Gastrocnemius medialis (tissue), 4 donors: ENCODE data around the gene TOB1. TPM values are rescaled to one million over a fixed set of nuclear protein-coding genes. Genes with fewer than 3 reads are reported as not detected.
"Not testable (repeated sequence)": the region's sequence is repeated elsewhere in the genome, so short reads cannot be mapped to it uniquely, and the experiment has no call there.

Source experiments
- ATAC-seq, 2 donors: fragments of 150-250 bp; one replicate each; pipeline ENCODE4 v1.9.1; 2016
- DNase-seq, 2 donors: peaks; one replicate each; pipeline ENCODE4 v3.0.0-alpha.2; 2019
- H3K27ac ChIP-seq, 4 donors: fragments of 200-600 bp; sonication (generic); 1 replicate in 1 of 4; 2 replicates in 3 of 4; pipeline ENCODE4 v1.5.1; 2016 to 2018; ENCODE audit warnings: mild to moderate bottlenecking in 2 of 4, moderate library complexity in 1 of 4
- H3K27me3 ChIP-seq, 3 donors: fragments of 200-600 bp; sonication (generic) in 2 of 3; 1 replicate in 1 of 3; 2 replicates in 2 of 3; pipeline versions ENCODE4 v1.5.1 to v1.6.0; 2016 to 2019; ENCODE audit warnings: mild to moderate bottlenecking in 1 of 3, moderate library complexity in 1 of 3
- H3K36me3 ChIP-seq, 2 donors: fragments of 200-600 bp; sonication (generic) in 1 of 2; one replicate each; pipeline ENCODE4 v1.5.1; 2017 to 2018
- H3K4me1 ChIP-seq, 2 donors: fragments of 200-600 bp; sonication (generic) in 1 of 2; one replicate each; pipeline ENCODE4 v1.5.1; 2016 to 2017; ENCODE audit warnings: mild to moderate bottlenecking in 2 of 2
- H3K4me3 ChIP-seq, 4 donors: fragments of 200-600 bp; sonication (generic) in 3 of 4; 1 replicate in 1 of 4; 2 replicates in 3 of 4; pipeline ENCODE4 v1.5.1; 2016 to 2019; ENCODE audit warnings: mild to moderate bottlenecking in 2 of 4
- H3K9me3 ChIP-seq, 3 donors: fragments of 200-600 bp; sonication (generic) in 2 of 3; 1 replicate in 1 of 3; 2 replicates in 2 of 3; pipeline ENCODE4 v1.5.1; 2016 to 2019
- CTCF ChIP-seq, 5 experiments: fragments of 450-650 bp in 3 of 5; fragments of 200-600 bp in 2 of 5; sonication (generic) in 2 of 5; IDR thresholded peaks in 4 of 5; conservative IDR thresholded peaks in 1 of 5; 1 replicate in 4 of 5; 2 replicates in 1 of 5; pipeline ENCODE4 v1.5.1; 2016 to 2019; ENCODE audit warnings: antibody characterized with exemption in 5 of 5, mild to moderate bottlenecking in 3 of 5, moderate library complexity in 3 of 5
- POLR2A ChIP-seq, 2 donors: fragments of 450-650 bp; IDR thresholded peaks; one replicate each; pipeline ENCODE4 v1.6.1; 2017; ENCODE audit warnings: antibody characterized with exemption in 2 of 2, mild to moderate bottlenecking in 2 of 2, moderate library complexity in 2 of 2
- in situ Hi-C, 4 donors: fragments of 200-750 bp; cut with MboI; loops; one replicate each; pipeline versions ENCODE4 v1.15.0 to v1.8.0; 2017; ENCODE audit warnings: low sequenced_read_pairs in 4 of 4
- intact Hi-C: fragments of 100-400 bp; cut with DNase I; formaldehyde crosslinking; loops from one replicate; pipeline ENCODE4 v1.15.1; 2023; ENCODE audit warnings: low total_unique reads
- total RNA-seq, 4 donors: library from RNA; depleted of rRNA; stranded (reverse); fragments of >200 nt; gene quantifications; one replicate each; pipeline versions ENCODE4 v1.1.0 to v1.2.3, GENCODE V29; 2016

TOB1 gene
- total RNA-seq, 4 donors from 2014 or later = 13.6 to 53.5 (median 28.2) TPM

GRCh38 chr17:50877838-50878237, 11.7 kb upstream of the TOB1 start:
- intact Hi-C loops = no loop called here
- no peak for ATAC-seq
- in situ Hi-C loops = no loop called here

GRCh38 chr17:50877042-50877441, 10.9 kb upstream of the TOB1 start:
- intact Hi-C loops, H3K27me3 ChIP-seq, DNase-seq, H3K9me3 ChIP-seq, H3K4me3 ChIP-seq, H3K27ac ChIP-seq, ATAC-seq, in situ Hi-C loops, H3K36me3 ChIP-seq: not testable (repeated sequence)
- peaks cover 12 to 16% of the 10 kb centered on the region in 2 donors for H3K4me1 ChIP-seq

More at GRCh38 chr17:50877838-50878237, 11.7 kb upstream of the TOB1 start:
- Histone ChIP-seq H3K4me3 (no peak overlapping the region), H3K9me3 (no peaks in the 10 kb centered on the region), H3K36me3 (no peaks in the 10 kb centered on the region), H3K27ac (no peak overlapping the region), H3K4me1 (peaks cover 4 to 8% of the 10 kb centered on the region in 2 donors), H3K27me3 (no peaks in the 10 kb centered on the region)
- TF ChIP-seq POLR2A (IDR thresholded peaks at IDR 0.05) = no peak
- no peak for TF ChIP-seq CTCF (IDR thresholded peaks at IDR 0.05 in 4 of 5, conservative IDR thresholded peaks at IDR 0.05 in 1 of 5)
- DNase-seq = no peak

GRCh38 chr17:50875074-50875473, 8.9 kb upstream of the TOB1 start:
- H3K9me3 ChIP-seq = no peaks in the 10 kb centered on the region
- intact Hi-C loops = loop anchor here (2.0 kb wide), 1 partner anchor 30 kb away; no protein-coding TSS in a partner anchor

DNA sequence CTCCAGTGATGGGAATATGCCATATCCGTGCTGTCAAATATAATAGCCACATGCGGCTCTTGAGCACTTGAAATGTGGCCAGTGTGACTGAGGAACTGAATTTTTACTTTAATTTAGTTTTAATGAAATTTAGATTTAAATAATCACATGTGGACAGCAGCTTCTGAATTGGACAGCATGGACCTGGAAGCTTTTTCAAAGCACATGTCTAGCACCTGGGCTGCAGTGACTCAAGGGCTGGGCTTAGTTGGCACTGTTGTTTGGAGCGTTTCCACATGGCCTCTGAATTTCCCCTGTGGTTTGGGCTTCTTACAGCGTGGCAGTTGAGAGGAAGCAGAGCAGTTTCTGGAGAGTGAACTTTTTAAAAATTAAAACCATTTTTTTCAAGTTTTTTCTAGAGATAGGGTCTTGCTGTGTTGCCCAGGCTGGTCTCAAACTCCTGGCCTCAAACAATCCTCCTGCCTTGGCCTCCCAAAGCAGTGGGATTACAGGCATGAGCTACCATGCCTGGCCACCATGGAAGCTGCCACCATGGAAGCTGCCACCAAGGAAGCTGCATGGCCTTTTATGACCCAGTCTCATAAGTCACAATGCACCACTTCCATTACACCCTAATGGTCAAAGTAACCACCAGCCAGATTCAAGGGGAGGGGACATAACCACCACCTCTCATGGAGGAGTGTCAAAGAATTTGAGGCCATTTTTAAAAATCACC, 6.7 kb upstream of the TOB1 start:
- Histone ChIP-seq H3K27me3 (no peaks in the 10 kb centered on the region), H3K4me3 (no peak overlapping the region), H3K36me3 (no peaks in the 10 kb centered on the region), H3K27ac (peak overlapping the region; percentile 56 to 80 (median 78)), H3K4me1 (peaks cover 30 to 32% of the 10 kb centered on the region in 2 donors), H3K9me3 (no peaks in the 10 kb centered on the region)
- DNase-seq (peak; percentile 62 to 80), ATAC-seq (peak; percentile 92 to 94)
- in situ Hi-C loops (loop anchor here in 2 of 4 donors (25.0 kb wide), 1 partner anchor 289 kb away; the partner anchor contains the start of genes NME1 (in 2 of the 2) and NME2 (in 2 of the 2)), intact Hi-C loops (no loop called here)
- TF ChIP-seq POLR2A (IDR thresholded peaks at IDR 0.05) (no peak), CTCF (IDR thresholded peaks at IDR 0.05 in 4 of 5, conservative IDR thresholded peaks at IDR 0.05 in 1 of 5) (no peak)

More at GRCh38 chr17:50875074-50875473, 8.9 kb upstream of the TOB1 start:
- DNase-seq (no peak), ATAC-seq (no peak)
- Histone ChIP-seq H3K27ac (no peak overlapping the region), H3K36me3 (no peaks in the 10 kb centered on the region), H3K4me3 (no peak overlapping the region), H3K27me3 (no peaks in the 10 kb centered on the region), H3K4me1 (peaks cover 19 to 20% of the 10 kb centered on the region in 2 donors)
- TF ChIP-seq CTCF (IDR thresholded peaks at IDR 0.05 in 4 of 5, conservative IDR thresholded peaks at IDR 0.05 in 1 of 5) (no peak), POLR2A (IDR thresholded peaks at IDR 0.05) (no peak)
- in situ Hi-C loops = no loop called here

- DNase-seq (no peak), ATAC-seq (no peak)
- intact Hi-C loops = no loop called here
- peak overlapping the region; percentile 56 to 80 (median 78) for H3K27ac ChIP-seq
- TF ChIP-seq POLR2A (IDR thresholded peaks at IDR 0.05) (no peak), CTCF (IDR thresholded peaks at IDR 0.05 in 4 of 5, conservative IDR thresholded peaks at IDR 0.05 in 1 of 5) (no peak)
- no peaks in the 10 kb centered on the region for H3K9me3 ChIP-seq
- no peaks in the 10 kb centered on the region for H3K36me3 ChIP-seq
- H3K4me3 ChIP-seq = no peak overlapping the region
- in situ Hi-C loops = loop anchor here in 2 of 4 donors (25.0 kb wide), 1 partner anchor 290 kb away; the partner anchor contains the start of genes NME1 (in 2 of the 2) and NME2 (in 2 of the 2)
- H3K4me1 ChIP-seq = peaks cover 30 to 32% of the 10 kb centered on the region in 2 donors
- H3K27me3 ChIP-seq = no peaks in the 10 kb centered on the region
Measured at GRCh38 chr17:50871898-50872297, 5.7 kb upstream of the TOB1 start.
